NB4 (cell line): ENCODE data around the gene DENND2C.

Experiments
- DNase-seq: peaks from one replicate; pipeline ENCODE4 v3.0.0; 2010; ENCODE audit warnings: low read depth
- H3K4me3 ChIP-seq: one replicate; pipeline ENCODE4 v1.5.1; 2011; ENCODE audit warnings: mild to moderate bottlenecking, low read depth, low read length, moderate library complexity
- CTCF ChIP-seq: IDR thresholded peaks from one replicate; pipeline ENCODE4 v1.5.1; 2012; ENCODE audit warnings: low read depth, low read length
- MAX ChIP-seq: IDR thresholded peaks from 2 replicates; pipeline ENCODE4 v1.6.1; 2011; ENCODE audit warnings: low read depth, low read length
- MYC ChIP-seq: IDR thresholded peaks from 2 replicates; pipeline ENCODE4 v1.6.1; 2011; ENCODE audit warnings: low read depth, low read length
- POLR2A ChIP-seq: IDR thresholded peaks from 2 replicates; pipeline ENCODE4 v1.6.1; 2011; ENCODE audit warnings: mild to moderate bottlenecking; ENCODE audit not compliant: insufficient read length; ENCODE audit errors: extremely low read depth

DENND2C gene

GRCh38 chr1:114551400-114551799, 118.4 kb downstream of the DENND2C start:
- no peak overlapping the region for H3K4me3 ChIP-seq
- TF ChIP-seq POLR2A (no peak), MAX (no peak), CTCF (no peak), MYC (no peak)
- no peak for DNase-seq

GRCh38 chr1:114550336-114550735, 119.5 kb downstream of the DENND2C start:
- DNase-seq: no peak
- no peak overlapping the region for H3K4me3 ChIP-seq
- no peak for TF ChIP-seq MAX
- TF ChIP-seq CTCF: no peak
- TF ChIP-seq POLR2A: no peak
- no peak for TF ChIP-seq MYC

GRCh38 chr1:114549137-114549536, 120.7 kb downstream of the DENND2C start:
- no peak overlapping the region for H3K4me3 ChIP-seq
- TF ChIP-seq MYC (no peak), CTCF (no peak), MAX (no peak), POLR2A (no peak)
- no peak for DNase-seq

- DNase-seq: no peak
- H3K4me3 ChIP-seq: no peak overlapping the region
- TF ChIP-seq MAX (no peak), POLR2A (no peak), CTCF (no peak), MYC (no peak)
These were observed 122.8 kb downstream of the DENND2C start for GRCh38 chr1:114547076-114547475.

- TF ChIP-seq POLR2A (no peak), MAX (no peak), MYC (no peak), CTCF (no peak)
- no peak for DNase-seq
- no peak overlapping the region for H3K4me3 ChIP-seq
These were observed 124.1 kb downstream of the DENND2C start for GRCh38 chr1:114545796-114546195.

- no peak for DNase-seq
- TF ChIP-seq POLR2A (no peak), MYC (no peak), MAX (no peak), CTCF (no peak)
These were observed 124.5 kb downstream of the DENND2C start for GRCh38 chr1:114545315-114545714.

More at GRCh38 chr1:114545315-114545714, 124.5 kb downstream of the DENND2C start:
- no peak overlapping the region for H3K4me3 ChIP-seq
